ENCODE measurements around the gene GXYLT2.

GXYLT2 gene

DNA sequence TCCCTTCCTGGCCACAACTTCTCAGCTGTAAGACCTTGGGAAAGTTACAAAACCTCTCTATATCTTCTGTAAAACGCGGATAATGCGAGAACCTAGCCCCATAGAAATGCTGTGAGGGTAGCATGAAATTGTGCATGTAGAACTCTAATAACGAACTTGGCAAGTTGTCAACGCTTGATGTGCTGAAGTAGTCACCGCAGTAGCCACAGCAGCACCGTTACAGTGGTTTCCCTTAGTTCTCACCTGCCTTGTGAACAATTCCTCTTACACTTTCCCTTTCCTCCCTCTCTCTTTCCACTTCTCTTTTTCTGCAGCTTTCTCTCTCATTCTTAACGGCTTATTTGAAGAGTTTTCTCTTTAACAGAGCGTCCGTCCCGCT, 39.2 kb upstream of the GXYLT2 start:
- ChIA-PET CTCF (interaction anchor here (0.6 kb wide), 2 partner anchors 560 to 652 kb away, joined by 3 read pairs; no protein-coding TSS in a partner anchor), POLR2A (ENCODE audit: low non-redundant PET) (interaction anchor here (0.6 kb wide), 1 partner anchor 509 kb away, joined by 3 read pairs; no protein-coding TSS in a partner anchor)
- TF ChIP-seq, protein P1, sequence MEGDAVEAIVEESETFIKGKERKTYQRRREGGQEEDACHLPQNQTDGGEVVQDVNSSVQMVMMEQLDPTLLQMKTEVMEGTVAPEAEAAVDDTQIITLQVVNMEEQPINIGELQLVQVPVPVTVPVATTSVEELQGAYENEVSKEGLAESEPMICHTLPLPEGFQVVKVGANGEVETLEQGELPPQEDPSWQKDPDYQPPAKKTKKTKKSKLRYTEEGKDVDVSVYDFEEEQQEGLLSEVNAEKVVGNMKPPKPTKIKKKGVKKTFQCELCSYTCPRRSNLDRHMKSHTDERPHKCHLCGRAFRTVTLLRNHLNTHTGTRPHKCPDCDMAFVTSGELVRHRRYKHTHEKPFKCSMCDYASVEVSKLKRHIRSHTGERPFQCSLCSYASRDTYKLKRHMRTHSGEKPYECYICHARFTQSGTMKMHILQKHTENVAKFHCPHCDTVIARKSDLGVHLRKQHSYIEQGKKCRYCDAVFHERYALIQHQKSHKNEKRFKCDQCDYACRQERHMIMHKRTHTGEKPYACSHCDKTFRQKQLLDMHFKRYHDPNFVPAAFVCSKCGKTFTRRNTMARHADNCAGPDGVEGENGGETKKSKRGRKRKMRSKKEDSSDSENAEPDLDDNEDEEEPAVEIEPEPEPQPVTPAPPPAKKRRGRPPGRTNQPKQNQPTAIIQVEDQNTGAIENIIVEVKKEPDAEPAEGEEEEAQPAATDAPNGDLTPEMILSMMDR (conservative IDR thresholded peaks at IDR 0.05; ENCODE audit: low read depth) = no peak

DNA sequence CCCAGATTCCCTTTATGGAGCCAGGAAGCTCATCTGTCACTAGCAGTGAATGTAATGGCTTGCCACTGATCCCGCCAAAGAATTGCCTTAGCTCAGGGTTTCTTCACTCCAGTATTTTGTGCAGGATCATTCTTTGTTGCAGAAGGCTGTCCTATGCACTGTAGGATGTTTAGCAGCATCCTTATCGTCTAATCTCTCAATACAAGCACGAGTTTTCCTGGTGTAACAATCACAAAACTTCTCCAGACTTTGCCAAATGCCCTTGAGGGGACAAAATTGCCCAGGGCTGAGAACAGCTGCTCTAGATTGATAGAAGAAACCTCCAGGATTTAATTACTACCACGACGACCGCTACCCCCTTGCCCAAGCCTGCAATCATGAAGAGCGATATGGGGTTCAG, 32.8 kb upstream of the GXYLT2 start:
- DNase-seq (ENCODE audit: low spot score) = no peak
- TF ChIP-seq, protein P1 (conservative IDR thresholded peaks at IDR 0.05; ENCODE audit: low read depth) = no peak
- no peak overlapping the region for H3K27ac ChIP-seq
- POLR2A ChIA-PET (ENCODE audit: low non-redundant PET) = no interaction called here
- CTCF ChIA-PET = no interaction called here

More for the DNA sequence above, 39.2 kb upstream of the GXYLT2 start:
- H3K27ac ChIP-seq = peak overlapping the region; percentile 90
- no peak for DNase-seq (ENCODE audit: low spot score)

DNA sequence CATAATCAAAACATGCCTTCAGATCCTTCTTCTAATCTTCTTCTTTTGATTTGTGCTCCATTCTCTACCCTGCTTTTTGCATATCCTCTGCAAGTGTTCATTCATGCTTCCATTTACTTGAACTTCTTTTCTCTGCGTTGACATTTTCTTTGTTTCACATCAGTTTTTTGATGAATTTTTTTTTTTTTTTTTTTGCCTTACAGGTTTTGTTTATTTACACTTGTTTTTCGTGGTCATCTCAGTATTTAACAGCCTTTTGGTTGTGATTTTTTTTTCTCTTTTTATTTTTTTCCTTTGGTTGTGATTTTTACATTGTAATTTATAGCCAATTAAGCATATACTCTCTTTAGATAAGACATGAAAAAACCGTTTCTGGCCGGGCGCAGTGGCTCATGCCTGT, 27.8 kb upstream of the GXYLT2 start:
- no peak for DNase-seq (ENCODE audit: low spot score)
- POLR2A ChIA-PET (ENCODE audit: low non-redundant PET) = no interaction called here
- CTCF ChIA-PET = interaction anchor here (0.6 kb wide), 1 partner anchor 933 kb away, joined by 3 read pairs; no protein-coding TSS in a partner anchor
- TF ChIP-seq, protein P1 (conservative IDR thresholded peaks at IDR 0.05; ENCODE audit: low read depth) = no peak
- no peak overlapping the region for H3K27ac ChIP-seq

DNA sequence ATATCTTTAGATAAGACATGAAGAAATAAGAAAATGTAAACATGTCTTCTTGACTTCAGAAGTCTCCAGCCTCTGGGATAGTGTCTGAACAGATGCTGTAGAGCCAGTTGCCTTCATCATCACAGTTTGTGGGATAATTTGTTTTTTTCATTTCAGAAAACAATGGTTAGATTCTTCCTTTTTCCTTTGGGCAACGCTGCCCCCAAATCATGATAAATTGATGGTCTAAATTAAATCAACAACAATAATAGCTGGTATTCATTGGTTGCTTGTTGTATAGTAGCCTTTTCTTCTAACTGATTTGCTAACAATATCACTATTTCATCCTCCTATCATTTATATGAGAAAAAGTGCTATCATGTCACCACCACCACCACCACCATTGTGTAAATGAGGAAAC, 27.0 kb upstream of the GXYLT2 start:
- TF ChIP-seq, protein P1 (conservative IDR thresholded peaks at IDR 0.05; ENCODE audit: low read depth) = no peak
- no peak overlapping the region for H3K27ac ChIP-seq
- no peak for DNase-seq (ENCODE audit: low spot score)
- ChIA-PET POLR2A (ENCODE audit: low non-redundant PET) (no interaction called here), CTCF (interaction anchor here (0.6 kb wide), 1 partner anchor 16 kb away, joined by 3 read pairs; no protein-coding TSS in a partner anchor)

DNA sequence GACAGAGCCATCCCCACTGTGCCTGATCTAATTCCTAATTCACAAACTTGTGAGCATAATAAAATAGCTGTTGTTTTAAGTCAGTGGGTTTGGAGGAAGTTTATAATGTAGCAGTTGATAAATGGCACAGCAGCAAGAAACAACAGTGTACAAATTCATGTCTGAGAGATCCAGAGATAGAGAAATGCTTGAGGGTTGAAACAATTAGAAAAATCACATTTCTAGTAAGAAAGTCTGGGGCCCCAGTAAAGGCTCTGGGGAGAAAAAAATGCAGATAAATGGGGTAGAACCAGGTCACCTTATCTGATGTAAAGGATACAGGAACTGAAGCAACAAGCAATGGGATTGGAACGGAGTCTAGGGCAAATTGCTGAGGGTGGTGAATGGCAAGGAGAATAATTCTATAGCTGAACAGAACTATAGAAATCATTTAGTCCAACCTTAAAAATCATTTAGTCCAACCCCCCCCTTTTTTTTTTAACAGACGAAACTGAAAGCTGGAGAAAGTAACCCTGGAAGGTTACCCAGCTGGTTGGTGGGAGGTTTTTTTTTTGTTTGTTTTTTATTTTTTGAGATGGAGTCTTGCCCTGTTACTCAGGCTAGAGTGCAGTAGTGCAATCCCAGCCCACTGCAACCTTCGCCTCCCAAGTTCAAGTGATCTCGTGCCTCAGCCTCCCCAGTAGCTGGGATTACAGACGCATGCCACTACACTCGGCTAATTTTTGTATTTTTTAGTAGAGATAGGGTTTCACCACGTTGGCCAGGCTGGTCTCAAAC, 25.3 kb upstream of the GXYLT2 start:
- DNase-seq (ENCODE audit: low spot score) = no peak
- TF ChIP-seq, protein P1 (conservative IDR thresholded peaks at IDR 0.05; ENCODE audit: low read depth) = no peak
- H3K27ac ChIP-seq = no peak overlapping the region
- CTCF ChIA-PET = no interaction called here
- POLR2A ChIA-PET (ENCODE audit: low non-redundant PET) = no interaction called here

DNA sequence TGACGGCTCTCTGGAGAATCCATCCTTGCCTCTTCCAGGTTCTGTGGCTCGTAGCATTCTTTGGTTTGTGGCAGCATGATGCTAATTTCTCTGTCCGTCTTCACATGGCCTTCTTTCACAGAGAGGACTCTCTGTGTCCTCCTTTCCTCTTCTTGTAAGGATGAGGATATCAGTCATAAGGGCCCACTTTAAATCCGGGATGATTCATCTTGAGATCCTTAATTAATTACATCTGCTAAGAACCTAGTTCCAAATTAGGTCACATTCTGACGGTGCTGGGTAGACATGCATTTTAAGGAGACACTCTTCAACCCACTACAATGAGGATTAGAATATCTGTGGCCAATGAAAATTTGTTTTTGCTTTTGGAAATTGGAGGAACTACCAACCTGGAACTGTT, 15.7 kb upstream of the GXYLT2 start:
- no peak for DNase-seq (ENCODE audit: low spot score)
- CTCF ChIA-PET = interaction anchor here (0.7 kb wide), 1 partner anchor 1909 kb away, joined by 3 read pairs; no protein-coding TSS in a partner anchor
- TF ChIP-seq, protein P1 (conservative IDR thresholded peaks at IDR 0.05; ENCODE audit: low read depth) = no peak
- POLR2A ChIA-PET (ENCODE audit: low non-redundant PET) = no interaction called here
- H3K27ac ChIP-seq = no peak overlapping the region

All from RWPE1 (cell line).